IMR-90 (cell line): Measurements from ENCODE around the gene HDAC7. TPM values are rescaled to one million over a fixed set of nuclear protein-coding genes. Genes with fewer than 3 reads are reported as not detected.

Experiments used
- ATAC-seq: fragments of 200-7000 bp; cut with Tn5 transposase; 2 replicates; pipeline ENCODE4 v1.9.1; 2020; ENCODE audit warnings: low read depth, mild to moderate bottlenecking, moderate library complexity
- BruUV-seq: library from RNA; stranded (reverse); fragments of 400-500 nt; replicated peaks from 2 replicates; lab custom pipeline; 2021; lab: Mats Ljungman, UMichigan
- CTCF ChIA-PET: fragments of 300-600 bp; formaldehyde crosslinking; extraction: SDS; loops from one replicate; lab custom pipeline; 2021; ENCODE audit warnings: antibody characterized with exemption; lab: Yijun Ruan, JAX
- POLR2A ChIA-PET: fragments of 300-600 bp; sonication (Branson Sonifier 250); formaldehyde crosslinking; loops from one replicate; lab custom pipeline; 2022; ENCODE audit warnings: antibody characterized with exemption; ENCODE audit not compliant: unreplicated experiment; lab: Charles Lee
- DNase-seq: peaks from one replicate; pipeline ENCODE4 v3.0.0; 2013
- H2AFZ ChIP-seq: replicated peaks from 2 replicates; pipeline ENCODE3; 2013; ENCODE audit warnings: low read length, mild to moderate bottlenecking; ENCODE audit not compliant: poor library complexity
- H2AK5ac ChIP-seq: 2 replicates; pipeline ENCODE4 v1.6.1; 2013; ENCODE audit warnings: low read depth, low read length, inconsistent platforms
- H2AK9ac ChIP-seq: replicated peaks from 2 replicates; pipeline ENCODE3; 2013; ENCODE audit warnings: mild to moderate bottlenecking, low read depth, low read length, moderate library complexity; ENCODE audit not compliant: poor library complexity
- H2BK120ac ChIP-seq: 2 replicates; pipeline ENCODE4 v1.6.1; 2013; ENCODE audit warnings: low read depth, low read length, inconsistent platforms
- H2BK15ac ChIP-seq: 3 replicates; pipeline ENCODE4 v1.6.1; 2013; ENCODE audit warnings: low read depth, low read length, inconsistent platforms
- H2BK20ac ChIP-seq: 2 replicates; pipeline ENCODE4 v1.6.1; 2013; ENCODE audit warnings: low read depth, mild to moderate bottlenecking, inconsistent platforms, low read length, moderate library complexity
- H2BK5ac ChIP-seq: 2 replicates; pipeline ENCODE4 v1.6.1; 2013; ENCODE audit warnings: mild to moderate bottlenecking, low read depth, low read length, inconsistent platforms; ENCODE audit not compliant: poor library complexity, severe bottlenecking
- H3K14ac ChIP-seq: replicated peaks from 2 replicates; pipeline ENCODE4 v1.6.1; 2013; ENCODE audit warnings: low read depth, low read length, inconsistent platforms
- H3K18ac ChIP-seq: 2 replicates; pipeline ENCODE4 v1.6.1; 2013; ENCODE audit warnings: low read depth, low read length, control low read depth
- H3K23ac ChIP-seq: 2 replicates; pipeline ENCODE4 v1.6.1; 2013; ENCODE audit warnings: low read depth, low read length, inconsistent platforms
- H3K27ac ChIP-seq: 2 replicates; pipeline ENCODE4 v1.5.1; 2013; ENCODE audit warnings: mild to moderate bottlenecking, control low read depth, low read length; ENCODE audit not compliant: insufficient read depth
- H3K27me3 ChIP-seq: 2 replicates; pipeline ENCODE4 v1.6.1; 2013; ENCODE audit warnings: low read length; ENCODE audit not compliant: control insufficient read depth, insufficient read depth
- H3K36me3 ChIP-seq: 2 replicates; pipeline ENCODE4 v1.6.1; 2013; ENCODE audit warnings: low read length, mixed read lengths; ENCODE audit not compliant: control insufficient read depth, insufficient read depth
- H3K4ac ChIP-seq: 2 replicates; pipeline ENCODE4 v1.6.1; 2013; ENCODE audit warnings: low read depth, low read length, inconsistent platforms
- H3K4me1 ChIP-seq: 2 replicates; pipeline ENCODE4 v1.6.1; 2013; ENCODE audit warnings: low read length, mixed read lengths; ENCODE audit not compliant: control insufficient read depth, insufficient read depth
- H3K4me2 ChIP-seq: 2 replicates; pipeline ENCODE4 v1.6.1; 2013; ENCODE audit warnings: low read depth, mild to moderate bottlenecking, control low read depth, low read length, moderate library complexity
- H3K4me3 ChIP-seq: 2 replicates; pipeline ENCODE4 v1.5.1; 2013; ENCODE audit warnings: low read depth, mild to moderate bottlenecking, control low read depth, low read length, moderate library complexity; ENCODE audit not compliant: insufficient read depth
- H3K56ac ChIP-seq: 2 replicates; pipeline ENCODE4 v1.6.1; 2013; ENCODE audit warnings: low read length, inconsistent platforms; ENCODE audit not compliant: insufficient read depth; ENCODE audit errors: extremely low read depth
- H3K79me1 ChIP-seq, 2 experiments: 2 replicates each; pipeline ENCODE4 v1.6.1; 2013; ENCODE audit warnings: low read length in 2 of 2, inconsistent platforms in 1 of 2, low read depth in 1 of 2
- H3K9ac ChIP-seq: 2 replicates; pipeline ENCODE4 v1.6.1; 2013; ENCODE audit warnings: low read depth, low read length, control low read depth
- H3K9me1 ChIP-seq: 2 replicates; pipeline ENCODE4 v1.6.1; 2013; ENCODE audit warnings: low read length, inconsistent platforms; ENCODE audit not compliant: insufficient read depth
- H3K9me3 ChIP-seq: 2 replicates; pipeline ENCODE4 v1.6.1; 2013; ENCODE audit warnings: low read length; ENCODE audit not compliant: control insufficient read depth, insufficient read depth
- H4K20me1 ChIP-seq: 2 replicates; pipeline ENCODE4 v1.6.1; 2013; ENCODE audit warnings: low read length, inconsistent platforms; ENCODE audit not compliant: insufficient read depth
- H4K5ac ChIP-seq: 2 replicates; pipeline ENCODE4 v1.6.1; 2013; ENCODE audit warnings: mild to moderate bottlenecking, low read depth, low read length, control low read depth
- H4K8ac ChIP-seq, 2 experiments: 2 replicates each; pipeline ENCODE4 v1.6.1; 2013; ENCODE audit warnings: low read depth in 2 of 2, low read length in 2 of 2, control low read depth in 1 of 2, inconsistent platforms in 1 of 2
- H4K91ac ChIP-seq: 2 replicates; pipeline ENCODE4 v1.6.1; 2013; ENCODE audit warnings: low read depth, low read length, inconsistent platforms; ENCODE audit not compliant: insufficient read depth
- BHLHE40 ChIP-seq: fragments of 150-350 bp; IDR thresholded peaks from 2 replicates; pipeline ENCODE4 v1.6.1; 2016; ENCODE audit warnings: mild to moderate bottlenecking, low read depth, low read length
- CHD1 ChIP-seq: IDR thresholded peaks from 2 replicates; pipeline ENCODE4 v1.6.1; 2012; ENCODE audit warnings: low read depth, low read length, improper control_type of control experiment
- CTCF ChIP-seq: conservative IDR thresholded peaks from 2 replicates; pipeline ENCODE4 v1.5.1; 2012; ENCODE audit warnings: mild to moderate bottlenecking, low read depth, low read length, improper control_type of control experiment
- ELK1 ChIP-seq: fragments of 150-350 bp; IDR thresholded peaks from 2 replicates; pipeline ENCODE4 v1.6.1; 2016; ENCODE audit warnings: low read depth, mild to moderate bottlenecking, low read length, moderate library complexity, borderline replicate concordance
- FOS ChIP-seq: fragments of 150-350 bp; IDR thresholded peaks from 2 replicates; pipeline ENCODE4 v1.6.1; 2016; ENCODE audit warnings: low read depth, low read length
- MAFK ChIP-seq: IDR thresholded peaks from 2 replicates; pipeline ENCODE4 v1.6.1; 2012; ENCODE audit warnings: low read depth, low read length, improper control_type of control experiment
- MAZ ChIP-seq: IDR thresholded peaks from 2 replicates; pipeline ENCODE4 v1.6.1; 2012; ENCODE audit warnings: low read depth, mild to moderate bottlenecking, low read length, improper control_type of control experiment, moderate library complexity, borderline replicate concordance
- MXI1 ChIP-seq: IDR thresholded peaks from 2 replicates; pipeline ENCODE4 v1.6.1; 2012; ENCODE audit warnings: low read depth, mild to moderate bottlenecking, low read length, moderate library complexity, borderline replicate concordance
- NFE2L2 ChIP-seq: fragments of 150-350 bp; IDR thresholded peaks from 2 replicates; pipeline ENCODE4 v1.6.1; 2016; ENCODE audit warnings: low read depth, mild to moderate bottlenecking, low read length
- POLR2A ChIP-seq: IDR thresholded peaks from 2 replicates; pipeline ENCODE4 v1.6.1; 2012; ENCODE audit warnings: mild to moderate bottlenecking, low read depth, low read length
- RAD21 ChIP-seq: IDR thresholded peaks from 2 replicates; pipeline ENCODE4 v1.6.1; 2012; ENCODE audit warnings: low read length, improper control_type of control experiment
- RCOR1 ChIP-seq: IDR thresholded peaks from 2 replicates; pipeline ENCODE4 v1.6.1; 2012; ENCODE audit warnings: mild to moderate bottlenecking, low read length, improper control_type of control experiment; ENCODE audit not compliant: insufficient replicate concordance
- RFX5 ChIP-seq: IDR thresholded peaks from 2 replicates; pipeline ENCODE4 v1.8.0; 2012; ENCODE audit warnings: low read depth, mild to moderate bottlenecking, low read length, moderate library complexity
- SMC3 ChIP-seq: fragments of 150-350 bp; IDR thresholded peaks from 2 replicates; pipeline ENCODE4 v1.6.1; 2016; ENCODE audit warnings: low read depth, mild to moderate bottlenecking, antibody characterized with exemption, low read length, moderate library complexity
- USF2 ChIP-seq: fragments of 150-350 bp; IDR thresholded peaks from 2 replicates; pipeline ENCODE4 v1.6.1; 2017; ENCODE audit warnings: mild to moderate bottlenecking, antibody characterized with exemption, low read length, low read depth
- WGBS, 2 experiments: methylation state at CpG; one replicate each; pipeline versions ENCODE4 v1.1.5 to v1.1.7; 2013; ENCODE audit warnings: missing lambda C conversion rate in 2 of 2; ENCODE audit not compliant: insufficient read length in 1 of 2; ENCODE audit errors: extremely low coverage in 2 of 2; 5-methylcytosine and 5-hydroxymethylcytosine counted together
- dilution Hi-C: fragments of 300-500 bp; cut with HindIII; formaldehyde crosslinking; loops from one replicate; pipeline ENCODE4 v1.14.3; 2018; ENCODE audit warnings: low sequenced_read_pairs; ENCODE audit not compliant: unreplicated experiment
- in situ Hi-C: fragments of 300-500 bp; cut with MboI; formaldehyde crosslinking; loops from 3 replicates; pipeline ENCODE4 v1.14.3; 2019; ENCODE audit warnings: low sequenced_read_pairs, inconsistent platforms, mixed read lengths
- intact Hi-C: fragments of 100-400 bp; cut with micrococcal nuclease; formaldehyde crosslinking; loops from 2 replicates; pipeline ENCODE4 v1.10.0; 2022
- polyA plus RNA-seq, 3 experiments: library from polyadenylated mRNA; depleted of rRNA; stranded (reverse); fragments of >200 nt; gene quantifications; 2 replicates each; pipeline ENCODE4 v1.2.3, GENCODE V29; 2012; ENCODE audit warnings: low replicate concordance in 1 of 3
- total RNA-seq: library from RNA; depleted of rRNA; stranded (reverse); fragments of >200 nt; gene quantifications from 2 replicates; pipeline ENCODE4 v1.2.3, GENCODE V29; 2012

The HDAC7 gene
- total and polyA plus RNA-seq, 2 of the 4 experiments (the other 2 are of a cell fraction), result 10.4 to 64.7 TPM

GRCh38 chr12:47757364-47757839 is 62.3 kb downstream of the HDAC7 start:
- Histone ChIP-seq H3K4me2 (no peak overlapping the region), H2AK9ac (no peak overlapping the region), H3K4ac (peak overlapping the region; percentile 24; the same call in 1 of the 2 replicates), H4K20me1 (no peaks in the 10 kb centered on the region), H3K79me1 (no peaks in the 10 kb centered on the region), H3K18ac (no peak overlapping the region), H2BK5ac (no peak overlapping the region), H3K4me1 (peaks cover 17% of the 10 kb centered on the region), H3K9me3 (no peaks in the 10 kb centered on the region), H3K36me3 (no peaks in the 10 kb centered on the region), H3K27me3 (no peaks in the 10 kb centered on the region), H2BK120ac (no peak overlapping the region), H3K14ac (no peak overlapping the region), H2BK20ac (no peak overlapping the region), H2AK5ac (no peak overlapping the region), H4K8ac (no peak overlapping the region), H2BK15ac (no peak overlapping the region), H3K4me3 (no peak overlapping the region), H2AFZ (peak overlapping the region; percentile 38), H3K23ac (no peak overlapping the region), H4K91ac (no peak overlapping the region), H3K56ac (no peak overlapping the region), H3K9ac (no peak overlapping the region), H4K5ac (no peak overlapping the region), H3K9me1 (peaks cover 9% of the 10 kb centered on the region; the same call in 1 of the 2 replicates), H3K27ac (no peak overlapping the region)
- in situ Hi-C loops, result no loop called here
- WGBS, 2 experiments, result 60% methylated on average over 3 of the region's 7 CpGs; no CpG with 5 or more reads in 1 of the 2 experiments
- ATAC-seq (no peak), DNase-seq (no peak)
- CTCF ChIA-PET, result interaction anchor here (1.6 to 2.7 kb wide), 3 partner anchors 11 to 16 kb away, joined by 6 to 11 read pairs (median 7); no protein-coding TSS in a partner anchor
- intact Hi-C loops, result no loop called here
- dilution Hi-C loops, result no loop called here
- POLR2A ChIA-PET, result no interaction called here
- BruUV-seq, result no TSS peak
- no peak for TF ChIP-seq ELK1
- no peak for TF ChIP-seq RCOR1
- no peak for TF ChIP-seq CHD1
- no peak for TF ChIP-seq NFE2L2
- no peak for TF ChIP-seq RFX5
- TF ChIP-seq FOS, result no peak
- TF ChIP-seq MAZ, result no peak
- TF ChIP-seq USF2, result no peak
- no peak for TF ChIP-seq BHLHE40
- no peak for TF ChIP-seq SMC3
- no peak for TF ChIP-seq MAFK
- TF ChIP-seq CTCF, result no peak
- TF ChIP-seq MXI1, result no peak
- no peak for TF ChIP-seq RAD21
- no peak for TF ChIP-seq POLR2A
